NCI-H1694 (cell line): ENCODE measurements around the gene PCSK6.

ENCODE experiments used
- DNase-seq: peaks from one replicate; lab custom pipeline; 2025; lab: John Stamatoyannopoulos, UW

Gene PCSK6

DNA sequence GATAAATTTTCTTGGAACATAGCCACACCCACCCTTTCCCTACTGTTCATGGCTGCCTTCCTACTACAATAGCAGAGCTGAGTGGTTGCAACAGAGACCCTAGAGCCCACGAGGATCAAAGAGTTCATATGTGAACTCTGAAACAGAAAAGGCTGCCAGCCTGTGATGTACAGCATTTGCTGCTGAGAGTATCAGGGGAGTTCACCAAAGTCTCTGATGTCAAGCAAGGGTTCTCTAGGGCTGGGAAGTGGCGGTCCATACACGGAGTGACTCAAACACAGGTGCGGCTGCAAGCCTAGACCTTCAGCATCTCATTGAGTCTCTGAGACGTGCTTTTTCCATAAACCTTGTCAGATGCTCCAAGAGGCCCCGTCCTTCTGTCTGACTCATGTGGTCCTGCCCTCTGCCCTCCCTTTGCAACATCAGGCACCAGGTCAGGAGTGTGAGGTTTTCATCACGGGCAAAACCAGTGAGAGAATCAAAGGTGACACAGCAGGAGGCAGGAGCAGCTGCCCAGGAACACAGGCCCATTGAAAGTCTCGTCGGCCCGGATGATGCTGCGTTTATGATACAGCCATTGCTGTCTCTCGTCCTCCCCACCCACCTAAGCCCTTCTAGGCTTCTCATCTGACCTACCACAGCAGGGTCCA lies 42.9 kb downstream of the PCSK6 start:
- DNase-seq: no peak

- no peak for DNase-seq
Observed at GRCh38 chr15:101445562-101446517, 43.7 kb downstream of the PCSK6 start.

- no peak for DNase-seq
Observed at GRCh38 chr15:101444807-101445508, 44.5 kb downstream of the PCSK6 start.

GRCh38 chr15:101444015-101444414 lies 45.5 kb downstream of the PCSK6 start:
- DNase-seq: no peak

GRCh38 chr15:101442272-101442671 lies 47.2 kb downstream of the PCSK6 start:
- no peak for DNase-seq

GRCh38 chr15:101441696-101442095 lies 47.8 kb downstream of the PCSK6 start:
- no peak for DNase-seq

- no peak for DNase-seq
Observed at GRCh38 chr15:101440846-101441590, 48.5 kb downstream of the PCSK6 start.

DNA sequence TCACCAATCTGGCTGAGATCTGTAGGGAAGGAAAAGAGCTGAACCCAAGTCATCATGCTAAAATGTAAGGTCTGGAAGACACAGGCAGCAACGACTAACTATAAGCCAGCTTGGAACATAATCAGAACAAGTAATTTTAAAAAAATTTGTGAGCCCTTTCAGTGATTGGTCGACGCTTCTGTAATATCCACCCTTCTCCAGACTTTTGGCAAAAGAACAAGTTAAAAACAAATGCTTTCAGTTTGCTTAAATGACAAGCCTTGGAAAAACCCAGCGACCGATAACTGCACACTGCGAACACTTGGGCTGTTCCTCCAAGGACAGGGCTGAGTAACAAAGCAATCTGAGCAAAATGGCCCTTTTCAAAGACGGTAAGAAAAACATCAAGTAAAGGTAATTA lies 49.6 kb downstream of the PCSK6 start:
- DNase-seq: no peak

DNA sequence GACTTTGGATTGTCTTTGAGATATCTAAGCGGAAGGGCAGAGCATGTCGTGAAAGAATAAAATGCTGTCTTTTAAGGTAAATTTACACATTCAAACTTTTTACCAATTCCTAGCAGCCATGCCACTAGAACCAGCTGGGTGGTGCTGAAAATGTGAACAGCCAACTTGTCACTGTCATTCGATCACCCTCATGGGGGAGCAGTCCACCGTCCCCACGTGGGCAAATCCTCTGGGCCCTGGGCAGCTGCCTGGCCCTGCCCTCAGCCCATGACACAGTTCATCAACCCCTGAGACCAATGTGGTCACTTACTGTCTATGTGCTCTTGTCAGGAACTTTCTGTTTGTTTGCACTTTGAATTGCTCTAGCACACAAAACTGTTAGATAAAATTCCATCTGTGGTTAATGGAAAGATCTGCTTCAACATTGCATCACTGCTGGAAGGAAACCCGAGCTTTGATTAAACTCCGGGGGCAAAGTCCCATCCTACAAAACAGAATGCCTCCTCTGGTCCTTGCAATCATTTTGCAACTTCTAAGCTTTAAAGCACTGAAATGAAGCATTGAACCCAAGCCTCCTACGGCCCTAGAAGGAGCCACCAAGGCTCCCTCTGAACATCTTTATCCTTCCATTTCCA lies 50.1 kb downstream of the PCSK6 start:
- DNase-seq: no peak

DNA sequence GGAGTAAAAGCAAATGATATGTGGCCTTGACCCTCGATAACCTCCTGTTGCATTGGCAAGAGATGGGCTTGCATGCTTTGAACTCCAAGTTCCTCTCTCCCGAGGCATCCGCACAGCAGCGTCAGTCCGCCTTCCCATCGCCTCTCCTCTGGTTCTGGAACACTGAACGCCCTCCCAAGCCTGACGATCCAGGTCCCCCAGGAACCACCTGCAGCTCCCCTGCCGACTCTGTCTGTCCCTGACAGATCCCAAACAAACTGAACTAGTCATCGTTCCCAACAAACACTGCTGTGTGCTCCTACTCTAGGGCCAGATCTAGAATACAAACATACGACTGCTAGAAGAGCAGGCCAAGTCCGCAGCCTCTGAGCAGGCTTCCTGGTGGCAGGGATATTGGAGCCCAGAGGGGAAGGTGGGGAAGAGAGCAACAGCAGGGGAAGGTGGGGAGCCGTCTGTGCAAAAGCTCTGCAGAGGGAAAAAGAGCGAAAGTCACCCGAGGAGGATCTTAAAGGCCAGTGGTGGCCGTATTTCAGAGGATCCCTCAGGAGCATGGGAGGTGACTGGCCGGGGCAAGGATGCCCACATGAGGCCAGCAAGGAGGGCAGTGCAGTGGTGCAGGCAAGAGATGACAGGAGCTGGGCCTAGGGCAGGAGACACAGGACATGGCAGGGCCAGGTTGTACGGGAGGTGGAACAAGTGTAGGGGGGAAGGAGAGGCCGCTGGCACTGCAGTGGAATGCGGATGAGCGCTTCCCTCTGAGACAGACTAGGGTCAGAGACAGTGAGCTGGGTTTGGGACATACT lies 50.8 kb downstream of the PCSK6 start:
- DNase-seq: no peak

DNA sequence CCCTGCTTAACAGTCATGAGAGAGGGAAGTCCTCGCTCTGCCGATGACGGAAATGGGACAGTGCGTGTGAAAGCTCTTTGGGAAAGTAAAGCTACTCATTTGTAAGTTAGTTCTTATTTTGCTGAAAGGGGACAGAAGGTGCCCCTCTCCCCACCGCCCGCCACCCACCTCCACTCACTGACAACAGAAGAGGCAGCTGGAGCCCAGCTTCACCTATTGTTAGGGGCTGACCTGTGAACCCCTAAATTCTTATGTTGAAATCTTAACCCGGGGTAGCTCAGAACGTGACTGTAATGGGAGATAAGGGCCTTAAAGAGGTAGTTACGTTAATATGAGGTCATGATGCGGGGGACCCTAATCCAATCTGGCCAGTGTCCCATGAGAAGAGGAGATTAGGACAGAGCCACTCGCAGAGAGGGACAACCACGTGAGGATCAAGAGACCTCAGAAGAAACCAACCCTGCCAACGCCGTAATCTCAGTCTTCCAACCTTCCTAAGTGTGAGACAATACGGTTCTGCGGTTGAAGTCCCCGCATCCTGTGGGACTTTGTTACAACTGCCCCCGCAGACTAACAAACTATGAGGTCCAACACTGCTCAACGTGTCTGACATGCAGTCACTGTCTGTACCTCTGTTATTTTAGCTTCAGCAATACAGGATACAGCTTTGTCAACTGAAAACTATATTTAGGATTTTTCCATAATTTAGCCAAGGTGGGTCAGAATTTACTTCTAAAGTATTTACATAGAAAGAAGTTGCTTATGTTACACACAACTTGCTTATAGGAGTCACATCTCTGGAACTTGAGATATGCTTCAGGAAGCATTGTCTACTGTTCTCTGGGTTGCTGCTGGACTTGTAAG lies 51.7 kb downstream of the PCSK6 start:
- no peak for DNase-seq

- DNase-seq: no peak
Observed at GRCh38 chr15:101437209-101437608, 52.3 kb downstream of the PCSK6 start.

DNA sequence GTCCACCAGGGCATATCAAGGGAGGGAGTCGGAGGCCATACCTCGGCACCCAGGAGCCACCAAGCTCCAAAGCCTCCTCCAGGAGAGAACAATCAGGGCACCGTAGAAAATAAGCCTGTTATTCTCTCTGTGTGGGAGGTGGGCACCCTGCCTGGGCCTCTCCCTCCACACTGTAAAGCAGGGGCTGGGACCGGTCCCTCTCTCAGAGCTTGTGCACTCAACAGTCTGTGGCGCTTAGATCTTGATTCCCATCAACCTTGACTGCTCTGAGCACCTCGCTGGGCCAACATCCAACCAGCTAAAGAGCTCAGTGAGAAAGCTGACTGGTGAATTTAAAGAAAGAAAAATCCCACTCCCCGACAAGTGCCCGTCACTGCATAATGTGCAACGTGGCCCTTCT lies 53.0 kb downstream of the PCSK6 start:
- no peak for DNase-seq

- no peak for DNase-seq
Observed at GRCh38 chr15:101435761-101436160, 53.7 kb downstream of the PCSK6 start.

- no peak for DNase-seq
Observed at GRCh38 chr15:101434032-101434920, 55.2 kb downstream of the PCSK6 start.

- DNase-seq: no peak
Observed at GRCh38 chr15:101433396-101433795, 56.1 kb downstream of the PCSK6 start.

DNA sequence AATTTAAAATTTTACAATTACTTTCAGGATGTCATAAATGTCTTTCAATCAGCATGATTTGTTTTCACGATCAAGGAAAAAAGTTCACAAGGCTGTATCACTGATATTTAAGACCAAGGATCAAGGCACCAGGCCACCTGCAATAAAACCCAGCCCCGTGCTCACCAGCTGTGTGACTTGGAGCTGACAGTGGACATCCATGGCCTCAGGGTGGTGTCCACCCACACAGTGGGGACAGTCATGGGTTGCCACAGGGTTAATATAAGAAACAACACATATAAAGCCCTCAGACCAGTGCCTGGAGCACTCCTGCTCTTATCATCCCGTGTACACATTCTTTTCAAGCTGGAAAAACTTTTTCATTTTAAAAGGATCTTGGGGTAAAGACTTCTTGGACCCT lies 56.5 kb downstream of the PCSK6 start:
- no peak for DNase-seq

- no peak for DNase-seq
Observed at GRCh38 chr15:101431748-101432147, 57.8 kb downstream of the PCSK6 start.

DNA sequence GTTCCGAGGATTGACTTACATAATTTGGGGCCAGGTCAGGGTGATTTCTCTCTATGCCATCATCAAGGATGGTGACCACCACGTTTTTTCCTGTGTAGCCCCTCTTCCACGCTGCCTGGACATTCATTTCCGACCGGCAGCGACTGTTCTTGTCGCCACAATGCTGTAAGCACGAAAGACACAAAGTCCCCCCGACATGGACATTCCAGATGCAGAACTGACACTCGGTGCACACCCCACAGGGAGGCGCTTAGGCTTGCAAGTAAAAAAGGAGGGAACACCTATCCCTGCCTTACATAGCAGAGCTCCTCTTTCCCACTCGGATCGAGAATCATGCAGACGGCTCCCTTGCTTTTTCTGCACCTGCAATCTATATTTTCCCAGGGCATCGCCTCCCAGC lies 58.2 kb downstream of the PCSK6 start:
- no peak for DNase-seq
